A673 (cell line): Measurements from ENCODE around the gene BNIPL.

ENCODE experiments used
- EZH2 ChIP-seq: fragments of 200-600 bp; sonication (generic); IDR thresholded peaks from 2 replicates; pipeline ENCODE4 v1.6.1; 2017; ENCODE audit warnings: borderline replicate concordance, low read depth, mild to moderate bottlenecking, mixed read lengths, antibody characterized with exemption, low read length; ENCODE audit not compliant: poor library complexity, severe bottlenecking
- TF ChIP-seq, protein P1 (sequence below): fragments of 300-800, 200-600 bp; sonication (generic); conservative IDR thresholded peaks from 2 replicates; pipeline ENCODE4 v1.5.1; 2017; ENCODE audit warnings: low read depth, mild to moderate bottlenecking, antibody characterized with exemption, low read length, moderate library complexity, mixed read lengths

DNA sequence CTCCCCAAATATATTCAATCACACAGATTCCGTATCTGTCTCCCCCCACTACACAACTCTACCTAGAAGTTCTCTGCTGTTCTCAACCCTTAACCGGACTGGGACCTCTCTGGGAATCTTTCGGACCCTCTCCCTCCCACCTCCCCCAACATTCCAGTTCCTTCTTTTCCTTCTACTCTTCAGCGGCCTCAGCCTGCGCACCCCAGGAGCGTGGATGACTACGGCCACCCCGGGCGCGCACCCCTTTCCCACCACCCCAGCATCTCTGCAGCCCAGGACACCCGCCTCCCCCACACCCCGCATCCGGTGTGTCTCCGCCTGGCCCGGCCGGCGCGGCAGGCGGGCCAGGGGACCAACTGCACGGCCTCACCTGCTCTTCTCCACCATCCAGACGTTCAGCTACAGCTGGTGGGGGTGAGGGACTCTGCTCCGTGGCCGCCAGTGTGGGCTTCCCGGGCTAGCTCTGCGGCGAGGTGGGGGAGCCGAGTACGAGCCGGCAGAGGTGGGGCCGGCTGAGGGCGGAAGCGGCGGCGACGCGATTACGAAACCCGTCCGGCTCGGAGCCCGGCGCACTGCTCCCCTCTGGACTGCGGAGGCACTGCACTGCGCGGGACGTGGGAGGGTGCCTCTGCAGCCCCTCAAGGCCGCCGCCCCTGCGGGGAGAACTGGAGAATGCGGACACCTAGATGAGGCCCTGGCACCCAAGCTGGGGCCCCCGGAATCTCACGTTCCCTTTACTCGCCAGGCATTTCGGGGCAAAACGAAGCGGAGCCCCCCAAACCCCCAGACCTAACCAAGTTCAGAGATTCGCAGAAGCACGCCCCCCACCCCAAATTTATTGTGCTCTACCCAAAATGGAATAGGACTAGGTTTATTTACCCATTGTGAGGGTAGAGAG lies 23.0 kb downstream of the BNIPL start, which contains the start of gene CDC42SE1:
- TF ChIP-seq, protein P1, sequence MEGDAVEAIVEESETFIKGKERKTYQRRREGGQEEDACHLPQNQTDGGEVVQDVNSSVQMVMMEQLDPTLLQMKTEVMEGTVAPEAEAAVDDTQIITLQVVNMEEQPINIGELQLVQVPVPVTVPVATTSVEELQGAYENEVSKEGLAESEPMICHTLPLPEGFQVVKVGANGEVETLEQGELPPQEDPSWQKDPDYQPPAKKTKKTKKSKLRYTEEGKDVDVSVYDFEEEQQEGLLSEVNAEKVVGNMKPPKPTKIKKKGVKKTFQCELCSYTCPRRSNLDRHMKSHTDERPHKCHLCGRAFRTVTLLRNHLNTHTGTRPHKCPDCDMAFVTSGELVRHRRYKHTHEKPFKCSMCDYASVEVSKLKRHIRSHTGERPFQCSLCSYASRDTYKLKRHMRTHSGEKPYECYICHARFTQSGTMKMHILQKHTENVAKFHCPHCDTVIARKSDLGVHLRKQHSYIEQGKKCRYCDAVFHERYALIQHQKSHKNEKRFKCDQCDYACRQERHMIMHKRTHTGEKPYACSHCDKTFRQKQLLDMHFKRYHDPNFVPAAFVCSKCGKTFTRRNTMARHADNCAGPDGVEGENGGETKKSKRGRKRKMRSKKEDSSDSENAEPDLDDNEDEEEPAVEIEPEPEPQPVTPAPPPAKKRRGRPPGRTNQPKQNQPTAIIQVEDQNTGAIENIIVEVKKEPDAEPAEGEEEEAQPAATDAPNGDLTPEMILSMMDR, result peak; percentile 77
- no peak for TF ChIP-seq EZH2
